ENCODE data around the gene AP4E1. TPM values are rescaled to one million over a fixed set of nuclear protein-coding genes. Genes with fewer than 3 reads are reported as not detected.

AP4E1 gene
- total and polyA plus RNA-seq, 2 donors (not counting 3 experiments of a cell fraction or from before 2014, with no cell fraction given) = 1.6 to 9.8 TPM

DNA sequence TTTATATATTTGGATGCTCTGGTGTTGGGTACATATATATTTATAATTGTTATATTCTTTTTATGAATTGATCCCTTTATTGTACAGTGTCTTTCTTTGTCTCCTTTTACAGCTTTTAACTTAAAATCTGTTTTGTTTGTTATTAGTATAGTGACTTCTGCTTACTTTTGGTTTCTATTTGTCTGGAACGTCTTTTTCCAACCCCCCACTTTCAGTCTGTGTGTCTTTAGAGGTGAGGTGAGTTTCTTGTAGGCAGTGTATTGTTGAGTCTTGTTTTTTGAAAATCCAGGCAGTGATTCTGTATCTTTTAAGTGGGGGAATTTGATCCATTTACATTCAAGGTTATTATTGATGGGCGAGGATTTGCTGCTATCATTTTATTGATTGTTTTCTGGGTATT, 62.0 kb downstream of the AP4E1 start:
- intact Hi-C loops (cut with micrococcal nuclease) = no loop called here

DNA sequence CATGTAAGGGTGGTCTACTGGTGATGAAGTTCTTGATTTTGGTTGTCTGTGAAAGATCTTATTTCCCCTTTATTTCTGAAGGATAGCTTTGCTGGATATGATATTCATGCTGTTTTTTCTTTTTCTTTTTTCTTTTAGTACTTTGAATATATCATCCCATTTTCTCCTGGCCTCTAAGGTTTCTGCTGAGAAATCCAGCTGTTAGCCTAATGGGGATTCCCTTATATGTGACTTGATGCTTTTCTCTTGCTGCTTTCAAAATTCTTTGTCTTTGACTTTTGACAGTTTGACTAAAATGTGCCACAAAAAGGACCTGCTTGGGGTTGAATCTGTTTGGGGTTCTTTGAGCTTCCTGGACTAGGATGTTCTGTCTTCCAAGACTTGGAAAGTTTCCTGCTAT, 62.6 kb downstream of the AP4E1 start:
- ChIA-PET POLR2A (no interaction called here), CTCF (no interaction called here)
- dilution Hi-C loops (cut with MboI; ENCODE audit: extremely low pct_ligation_motif_present, low sequenced_read_pairs) = no loop called here
- DNase-seq (ENCODE audit: low read depth, low spot score) = no peak
- H3K9ac ChIP-seq (replicated peaks; ENCODE audit: extremely low read depth, insufficient read depth, low read length) = no peak overlapping the region
- no peak overlapping the region for H3K27ac ChIP-seq (ENCODE audit: insufficient read depth, low read depth, low read length)
- peaks cover 0 to 2% of the 10 kb centered on the region in 2 experiments for H3K36me3 ChIP-seq (ENCODE audit: control insufficient read depth in 2 of 2, extremely low read depth in 1 of 2, insufficient read depth in 2 of 2, low read length in 2 of 2)
- no peak for FAIRE-seq
- no peaks in the 10 kb centered on the region for H3K9me3 ChIP-seq (replicated peaks; ENCODE audit: control insufficient read depth, insufficient read depth, low read length)
- no peaks in the 10 kb centered on the region for H4K20me1 ChIP-seq (replicated peaks; ENCODE audit: control insufficient read depth, extremely low read depth, insufficient read depth, low read length)
- BruUV-seq (replicated peaks) = no TSS peak
- TF ChIP-seq MYC (IDR thresholded peaks at IDR 0.05; ENCODE audit: low read depth, low read length) (no peak), GATA2 (IDR thresholded peaks at IDR 0.05; ENCODE audit: insufficient read depth, insufficient read length, low read depth, low read length) (no peak), POLR2A (IDR thresholded peaks at IDR 0.05; ENCODE audit: low read depth, low read length) (no peak)
- intact Hi-C loops (cut with micrococcal nuclease) = no loop called here
- H3K9me1 ChIP-seq (replicated peaks; ENCODE audit: control insufficient read depth, extremely low read depth, insufficient read depth, low read length) = no peaks in the 10 kb centered on the region
- no peak overlapping the region for H3K4me2 ChIP-seq (ENCODE audit: insufficient read depth, low read length)
- H3K27me3 ChIP-seq (ENCODE audit: control insufficient read depth in 2 of 2, insufficient read depth in 2 of 2, low read length in 2 of 2) = no peaks in the 10 kb centered on the region
- H3K4me1 ChIP-seq (ENCODE audit: control insufficient read depth, extremely low read depth, insufficient read depth, low read length) = no peaks in the 10 kb centered on the region
- H3K79me2 ChIP-seq (ENCODE audit: control insufficient read depth, insufficient read depth, low read length) = no peaks in the 10 kb centered on the region
- no peak overlapping the region for H2AFZ ChIP-seq (ENCODE audit: low read depth, low read length)
- no peak overlapping the region for H3K4me3 ChIP-seq (replicated peaks in 1 of 3; ENCODE audit: insufficient read depth in 1 of 3, low read depth in 1 of 3, low read length in 3 of 3)

More for the DNA sequence above, 62.0 kb downstream of the AP4E1 start:
- H3K9me1 ChIP-seq (replicated peaks; ENCODE audit: control insufficient read depth, extremely low read depth, insufficient read depth, low read length) = no peaks in the 10 kb centered on the region
- H4K20me1 ChIP-seq (replicated peaks; ENCODE audit: control insufficient read depth, extremely low read depth, insufficient read depth, low read length) = no peaks in the 10 kb centered on the region
- no peaks in the 10 kb centered on the region for H3K27me3 ChIP-seq (ENCODE audit: control insufficient read depth in 2 of 2, insufficient read depth in 2 of 2, low read length in 2 of 2)
- H3K27ac ChIP-seq (ENCODE audit: insufficient read depth, low read depth, low read length) = no peak overlapping the region
- no peak overlapping the region for H2AFZ ChIP-seq (ENCODE audit: low read depth, low read length)
- H3K4me1 ChIP-seq (ENCODE audit: control insufficient read depth, extremely low read depth, insufficient read depth, low read length) = no peaks in the 10 kb centered on the region
- H3K9me3 ChIP-seq (replicated peaks; ENCODE audit: control insufficient read depth, insufficient read depth, low read length) = no peaks in the 10 kb centered on the region
- H3K9ac ChIP-seq (replicated peaks; ENCODE audit: extremely low read depth, insufficient read depth, low read length) = no peak overlapping the region
- ChIA-PET POLR2A (no interaction called here), CTCF (no interaction called here)
- H3K79me2 ChIP-seq (ENCODE audit: control insufficient read depth, insufficient read depth, low read length) = no peaks in the 10 kb centered on the region
- BruUV-seq (replicated peaks) = no TSS peak
- dilution Hi-C loops (cut with MboI; ENCODE audit: extremely low pct_ligation_motif_present, low sequenced_read_pairs) = no loop called here
- H3K4me3 ChIP-seq (replicated peaks in 1 of 3; ENCODE audit: insufficient read depth in 1 of 3, low read depth in 1 of 3, low read length in 3 of 3) = no peak overlapping the region
- TF ChIP-seq MYC (IDR thresholded peaks at IDR 0.05; ENCODE audit: low read depth, low read length) (no peak), JUN (IDR thresholded peaks at IDR 0.05; ENCODE audit: borderline replicate concordance, insufficient read depth, insufficient read length, low read depth) (no peak), GATA2 (IDR thresholded peaks at IDR 0.05; ENCODE audit: insufficient read depth, insufficient read length, low read depth, low read length) (no peak)
- FAIRE-seq = no peak
- H3K36me3 ChIP-seq (ENCODE audit: control insufficient read depth in 2 of 2, extremely low read depth in 1 of 2, insufficient read depth in 2 of 2, low read length in 2 of 2) = peaks cover 0 to 2% of the 10 kb centered on the region in 2 experiments
- no peak overlapping the region for H3K4me2 ChIP-seq (ENCODE audit: insufficient read depth, low read length)
- DNase-seq (ENCODE audit: low read depth, low spot score) = no peak

All from endothelial cell of umbilical vein (primary cell).